Panc1 (cell line): ENCODE data around the gene PUSL1. TPM values are rescaled to one million over a fixed set of nuclear protein-coding genes. Genes with fewer than 3 reads are reported as not detected.

Experiments used
- ATAC-seq: fragments of 200-7000 bp; cut with Tn5 transposase; 2 replicates; pipeline ENCODE4 v1.9.1; 2020; ENCODE audit warnings: mild to moderate bottlenecking, moderate library complexity
- BruUV-seq: library from RNA; stranded (reverse); fragments of 400-500 nt; replicated peaks from 2 replicates; lab custom pipeline; 2021; lab: Mats Ljungman, UMichigan
- CTCF ChIA-PET: fragments of 300-600 bp; sonication (Branson Sonifier 250); formaldehyde crosslinking; loops from one replicate; lab custom pipeline; 2022; ENCODE audit warnings: antibody characterized with exemption; lab: Charles Lee
- POLR2A ChIA-PET: fragments of 300-600 bp; sonication (Branson Sonifier 250); formaldehyde crosslinking; loops from one replicate; lab custom pipeline; 2022; ENCODE audit warnings: antibody characterized with exemption; lab: Charles Lee
- DNase-seq: peaks from one replicate; pipeline ENCODE4 v3.0.0-alpha.2; 2010; ENCODE audit warnings: low read depth, low spot score
- H3K27ac ChIP-seq: 2 replicates; pipeline ENCODE4 v1.5.1; 2011; ENCODE audit warnings: mild to moderate bottlenecking, low read length, inconsistent platforms
- H3K27me3 ChIP-seq: fragments of 200-500 bp; sonication (Bioruptor generic); 2 replicates; pipeline ENCODE4 v1.6.0; 2014; ENCODE audit warnings: low read length, inconsistent platforms; ENCODE audit not compliant: control insufficient read depth, insufficient read depth
- H3K36me3 ChIP-seq: fragments of 200-500 bp; sonication (Bioruptor generic); 2 replicates; pipeline ENCODE4 v1.5.1; 2014; ENCODE audit warnings: inconsistent platforms, mild to moderate bottlenecking, low read length, moderate library complexity; ENCODE audit not compliant: control insufficient read depth, insufficient read depth
- H3K4me1 ChIP-seq: 2 replicates; pipeline ENCODE4 v1.5.1; 2011; ENCODE audit warnings: inconsistent platforms, mild to moderate bottlenecking, low read length, moderate library complexity; ENCODE audit not compliant: control insufficient read depth, insufficient read depth
- H3K4me3 ChIP-seq, 2 experiments: 2 replicates each; pipeline ENCODE4 v1.5.1; 2011 to 2012; ENCODE audit warnings: low read depth in 2 of 2, low read length in 2 of 2, mild to moderate bottlenecking in 2 of 2, inconsistent platforms in 1 of 2, moderate library complexity in 1 of 2
- H3K9me3 ChIP-seq: fragments of 200-500 bp; sonication (Bioruptor generic); 2 replicates; pipeline ENCODE4 v1.5.1; 2014; ENCODE audit warnings: low read depth, mild to moderate bottlenecking, inconsistent platforms, low read length, moderate library complexity; ENCODE audit not compliant: control insufficient read depth, insufficient read depth
- CTCF ChIP-seq: fragments of 450-650 bp; IDR thresholded peaks from 2 replicates; pipeline ENCODE4 v1.5.1; 2017; ENCODE audit warnings: mild to moderate bottlenecking
- POLR2AphosphoS5 ChIP-seq: IDR thresholded peaks from 2 replicates; pipeline ENCODE4 v1.6.1; 2012; ENCODE audit warnings: mild to moderate bottlenecking, low read depth, low read length, moderate library complexity
- REST ChIP-seq, 2 experiments: IDR thresholded peaks; 2 replicates each; pipeline ENCODE4 v1.6.1; 2011 to 2012; ENCODE audit warnings: low read depth in 2 of 2, control low read depth in 1 of 2, low read length in 1 of 2, mild to moderate bottlenecking in 1 of 2, moderate library complexity in 1 of 2; ENCODE audit not compliant: insufficient read depth in 1 of 2
- SIN3A ChIP-seq: IDR thresholded peaks from 2 replicates; pipeline ENCODE4 v1.6.1; 2012; ENCODE audit warnings: low read depth, mild to moderate bottlenecking, low read length, moderate library complexity, borderline replicate concordance; ENCODE audit not compliant: insufficient read depth
- TCF7L2 ChIP-seq: IDR thresholded peaks from 2 replicates; pipeline ENCODE4 v1.6.1; 2011; ENCODE audit warnings: mild to moderate bottlenecking, low read depth, low read length, inconsistent platforms
- in situ Hi-C: cut with HindIII; loops from 2 replicates; pipeline ENCODE4 v1.10.0; 2016; ENCODE audit warnings: low sequenced_read_pairs, low pct_unique_long_range_greater_than_20kb
- intact Hi-C: fragments of 100-400 bp; cut with micrococcal nuclease; formaldehyde crosslinking; loops from one replicate; pipeline ENCODE4 v1.10.0; 2022; ENCODE audit not compliant: unreplicated experiment
- total RNA-seq: library from RNA; stranded (reverse); gene quantifications from one replicate; pipeline ENCODE4 v1.2.1, GENCODE V29; 2021; ENCODE audit not compliant: unreplicated experiment

Gene PUSL1
- total RNA-seq, 1 experiment from 2014 or later, result 46.9 TPM

GRCh38 chr1:1341549-1342021 is 33.2 kb downstream of the PUSL1 start:
- intact Hi-C loops (no loop called here), in situ Hi-C loops (no loop called here)
- no peaks in the 10 kb centered on the region for H3K36me3 ChIP-seq
- ChIA-PET CTCF (interaction anchor here (0.6 kb wide), 1 partner anchor 31 kb away, joined by 11 read pairs; no protein-coding TSS in a partner anchor), POLR2A (no interaction called here)
- H3K4me3 ChIP-seq, result no peak overlapping the region
- H3K9me3 ChIP-seq, result no peaks in the 10 kb centered on the region
- BruUV-seq, result no TSS peak
- H3K27me3 ChIP-seq, result no peaks in the 10 kb centered on the region
- no peak for DNase-seq
- peaks cover 33% of the 10 kb centered on the region for H3K4me1 ChIP-seq
- ATAC-seq, result no peak
- no peak for TF ChIP-seq CTCF
- no peak for TF ChIP-seq SIN3A
- TF ChIP-seq POLR2AphosphoS5, result no peak
- TF ChIP-seq REST (IDR thresholded peaks at IDR 0.05; ENCODE audit: insufficient read depth in 1 of 2, low read depth in 2 of 2, low read length in 1 of 2), result no peak
- no peak for TF ChIP-seq TCF7L2
- no peak overlapping the region for H3K27ac ChIP-seq

- no TSS peak for BruUV-seq
- in situ Hi-C loops (no loop called here), intact Hi-C loops (no loop called here)
- Histone ChIP-seq H3K27ac (no peak overlapping the region), H3K4me3 (no peak overlapping the region), H3K9me3 (no peaks in the 10 kb centered on the region), H3K4me1 (peaks cover 39% of the 10 kb centered on the region), H3K36me3 (no peaks in the 10 kb centered on the region), H3K27me3 (no peaks in the 10 kb centered on the region)
- no peak for DNase-seq
- no peak for TF ChIP-seq POLR2AphosphoS5
- no peak for TF ChIP-seq SIN3A
- no peak for TF ChIP-seq TCF7L2
- no peak for TF ChIP-seq REST (IDR thresholded peaks at IDR 0.05; ENCODE audit: insufficient read depth in 1 of 2, low read depth in 2 of 2, low read length in 1 of 2)
- TF ChIP-seq CTCF, result no peak
- ATAC-seq, result no peak
- ChIA-PET POLR2A (no interaction called here), CTCF (no interaction called here)
These were observed 33.7 kb downstream of the PUSL1 start for GRCh38 chr1:1342061-1342562.
